Activated CD8-positive, alpha-beta memory T cell treated with anti-CD3 and anti-CD28 coated beads, Interleukin-2, amount 50 U/mL, for 24 hours (primary cell): ENCODE results near the gene MTHFD1L.
"Not testable (repeated sequence)": the region's sequence is repeated elsewhere in the genome, so short reads cannot be mapped to it uniquely, and the experiment has no call there.

ENCODE experiments used
- DNase-seq: peaks from one replicate; pipeline ENCODE4 v3.0.0-alpha.2; 2020; ENCODE audit errors: extremely low read depth

MTHFD1L gene

DNA sequence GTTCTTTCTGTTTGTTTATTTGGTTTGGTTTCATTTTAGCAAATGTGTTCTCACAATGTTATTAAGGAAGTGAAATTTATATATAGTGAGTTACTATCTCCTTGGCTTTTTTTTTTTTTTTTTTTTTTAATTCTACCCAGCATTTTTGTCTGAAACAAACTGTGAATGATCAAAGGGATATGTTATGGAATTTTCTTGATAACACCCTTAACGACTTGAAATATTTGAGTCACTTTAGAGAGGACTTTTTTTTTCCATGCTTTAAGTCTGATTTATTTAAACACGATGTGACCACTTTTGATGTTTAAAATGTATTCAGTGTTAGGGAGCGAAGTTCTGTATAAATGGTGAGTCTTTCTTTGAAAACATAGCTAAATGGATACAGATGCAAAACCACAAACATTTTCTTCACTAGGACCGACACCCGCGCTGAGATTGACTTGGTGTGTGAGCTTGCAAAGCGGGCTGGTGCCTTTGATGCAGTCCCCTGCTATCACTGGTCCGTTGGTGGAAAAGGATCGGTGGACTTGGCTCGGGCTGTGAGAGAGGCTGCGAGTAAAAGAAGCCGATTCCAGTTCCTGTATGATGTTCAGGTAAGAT, 149.7 kb downstream of the MTHFD1L start:
- no peak for DNase-seq

DNA sequence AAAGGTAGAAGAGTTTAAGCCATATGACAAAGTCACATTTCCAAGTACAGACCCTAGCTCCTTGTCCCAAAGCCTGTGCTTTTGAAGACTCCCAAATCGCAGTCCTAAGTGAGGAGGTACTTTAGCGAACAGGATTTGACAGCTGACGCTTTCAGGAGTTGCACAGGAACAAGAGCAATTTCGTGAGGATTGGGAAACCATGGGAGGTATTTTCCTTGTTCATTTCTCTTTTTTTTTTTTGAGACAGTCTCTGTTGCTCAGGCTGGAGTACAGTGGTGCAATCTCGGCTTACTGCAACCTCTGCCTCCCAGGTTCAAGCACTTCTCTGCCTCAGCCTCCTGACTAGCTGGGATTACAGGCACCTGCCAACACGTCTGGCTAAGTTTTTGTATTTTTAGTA, 150.6 kb downstream of the MTHFD1L start:
- DNase-seq = no peak

DNA sequence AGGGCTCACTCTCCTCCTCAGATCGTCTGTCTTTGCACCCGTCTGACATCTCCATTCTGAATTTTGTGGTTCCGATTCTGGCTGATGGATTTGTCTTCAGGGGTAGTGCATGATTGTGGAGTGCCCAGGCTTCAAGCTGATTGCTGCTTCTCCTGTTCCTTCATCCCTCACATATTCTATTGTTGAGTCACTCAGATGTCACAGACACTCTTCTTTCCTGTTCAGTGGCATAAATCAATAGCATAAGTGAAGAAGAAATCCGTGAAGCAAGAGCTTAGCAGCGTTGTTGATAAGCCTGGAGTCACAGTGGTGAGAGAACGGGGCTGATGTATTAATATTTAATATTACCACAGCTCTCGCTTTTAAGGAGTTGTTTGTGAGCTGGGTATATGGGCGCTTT, 152.5 kb downstream of the MTHFD1L start:
- DNase-seq = no peak

DNA sequence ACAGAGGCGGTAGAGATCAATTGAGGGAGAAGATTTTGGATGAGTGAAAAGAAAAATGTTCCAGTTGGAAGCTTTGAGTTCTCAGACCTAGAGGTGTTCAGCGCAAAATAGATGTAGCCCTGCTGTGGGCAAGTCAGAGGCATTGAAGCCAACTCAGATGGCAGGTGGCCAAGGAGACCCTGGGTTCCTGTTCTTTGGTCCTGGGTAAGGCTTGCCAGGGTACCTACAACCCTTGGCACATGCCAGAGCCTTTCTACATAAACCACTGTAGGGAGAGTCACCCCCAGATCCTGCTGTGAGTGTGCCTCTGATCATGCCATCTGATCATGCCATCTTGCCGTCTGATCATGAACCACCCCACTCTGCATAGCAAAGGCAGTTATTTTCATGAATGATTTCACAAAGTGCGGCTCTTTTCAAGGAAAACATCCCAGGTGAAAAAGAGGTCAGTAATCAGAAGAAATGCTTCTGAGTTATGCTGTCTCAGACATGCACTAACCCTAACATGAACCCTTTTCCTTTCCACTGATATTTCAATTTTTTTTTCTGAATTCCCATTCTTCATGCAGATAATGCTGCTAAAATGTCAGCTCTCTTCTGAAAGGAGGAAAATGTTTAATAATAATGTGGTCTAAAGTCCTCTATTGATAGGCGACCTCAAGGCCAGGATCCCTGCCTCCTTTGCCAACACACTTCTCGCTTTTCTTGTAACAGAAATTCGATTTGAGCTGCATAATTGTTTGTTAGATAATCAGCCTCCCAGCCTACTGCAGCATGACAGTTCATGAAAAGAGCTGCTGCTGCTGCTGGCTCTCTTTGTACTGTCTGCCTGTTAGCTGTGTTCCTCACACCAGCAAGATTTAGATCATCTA, 153.6 kb downstream of the MTHFD1L start:
- no peak for DNase-seq

DNA sequence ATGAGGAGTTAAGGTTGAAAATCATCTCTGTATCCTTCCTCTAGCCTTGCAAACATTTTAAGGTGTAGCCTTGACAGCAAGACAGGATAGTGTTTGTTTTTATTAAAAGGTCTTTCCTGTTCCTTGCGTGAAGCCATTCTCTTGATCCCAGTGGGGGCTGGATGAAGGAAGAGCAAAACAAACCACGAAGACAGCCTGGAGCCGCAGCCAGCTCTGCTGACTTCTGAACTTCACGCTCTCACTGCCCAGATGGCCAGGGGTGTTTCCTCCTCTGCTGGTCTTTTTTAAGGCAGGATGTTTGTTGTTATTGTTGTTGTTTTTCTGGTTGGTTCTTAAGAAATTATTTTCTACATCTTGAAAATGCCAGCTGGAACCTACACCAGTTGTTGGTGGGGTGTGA, 156.4 kb downstream of the MTHFD1L start:
- DNase-seq = no peak

DNA sequence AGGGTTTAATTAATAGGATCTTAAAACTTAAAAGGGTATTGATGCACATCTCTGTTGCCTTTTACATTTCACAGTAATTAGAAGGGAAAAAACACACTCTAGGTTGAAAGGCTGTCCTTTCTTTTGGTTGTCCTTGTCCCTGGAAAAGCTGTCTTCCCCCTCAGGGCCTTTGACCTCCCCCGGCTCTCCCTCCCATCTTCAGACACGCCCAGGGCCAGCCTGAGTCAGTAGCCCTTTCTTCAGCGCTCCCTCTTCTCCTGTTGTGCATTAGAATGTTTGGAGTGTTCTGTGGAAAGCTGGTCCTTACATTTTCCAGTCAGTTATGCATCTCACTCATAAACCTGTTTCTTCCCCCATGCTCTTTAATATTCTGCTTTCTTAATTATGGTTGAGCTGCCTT, 157.0 kb downstream of the MTHFD1L start:
- DNase-seq = no peak

DNA sequence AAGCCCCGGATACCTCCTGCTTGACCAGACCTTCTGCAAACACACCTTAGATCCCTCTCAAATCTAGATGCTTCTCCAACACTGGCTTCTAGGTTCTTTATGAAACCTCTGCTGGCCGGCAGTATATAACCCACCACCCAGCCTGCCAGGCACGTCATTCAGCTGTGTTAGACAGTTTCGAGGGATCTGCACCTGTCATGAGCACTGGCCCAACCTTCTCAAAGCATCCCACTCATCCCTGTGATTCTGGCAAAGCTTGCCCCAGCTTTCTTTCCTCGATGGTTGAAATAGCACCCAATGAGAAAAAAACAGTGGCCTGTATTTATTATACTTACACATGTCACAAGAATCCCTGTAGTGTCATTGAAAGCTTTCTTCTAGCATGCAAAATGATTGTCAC, 157.8 kb downstream of the MTHFD1L start:
- no peak for DNase-seq

DNA sequence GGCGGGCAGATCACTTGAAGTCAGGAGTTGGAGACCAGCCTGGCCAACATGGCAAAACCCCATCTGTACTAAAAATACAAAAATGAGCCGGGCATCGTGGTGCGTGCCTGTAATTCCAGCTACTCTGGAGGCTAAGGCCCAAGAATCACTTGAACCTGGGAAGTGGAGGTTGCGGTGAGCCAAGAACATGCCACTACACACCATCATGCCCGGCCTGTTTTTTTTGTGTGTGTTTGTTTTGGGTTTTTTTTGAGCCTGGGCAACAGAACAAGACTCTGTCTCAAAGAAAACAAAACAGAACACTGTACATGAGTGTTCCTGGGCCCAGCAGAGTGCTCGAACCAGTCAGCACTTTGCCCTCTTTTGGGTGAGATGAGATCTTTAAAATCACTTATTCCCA, 159.1 kb downstream of the MTHFD1L start:
- DNase-seq = no peak

DNA sequence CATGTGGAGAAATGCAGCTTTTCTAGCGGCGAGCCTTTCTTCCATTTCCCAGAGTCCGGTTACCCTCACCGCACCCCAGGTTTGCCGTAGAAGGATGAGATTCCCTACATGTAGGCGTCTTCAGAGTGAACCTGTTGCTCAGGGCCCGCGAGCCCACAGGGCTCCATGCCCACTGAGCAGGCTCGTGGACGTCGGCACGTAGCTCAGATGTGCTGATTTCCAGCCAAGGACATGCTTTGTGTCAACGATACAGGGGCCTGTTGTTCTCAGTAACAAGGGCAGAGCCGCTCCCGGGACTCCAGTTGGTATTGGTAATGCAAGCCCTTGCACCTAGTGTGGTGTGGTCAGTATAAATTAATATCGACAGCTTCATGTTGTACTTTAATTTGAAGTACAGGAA, 159.6 kb downstream of the MTHFD1L start:
- no peak for DNase-seq

DNA sequence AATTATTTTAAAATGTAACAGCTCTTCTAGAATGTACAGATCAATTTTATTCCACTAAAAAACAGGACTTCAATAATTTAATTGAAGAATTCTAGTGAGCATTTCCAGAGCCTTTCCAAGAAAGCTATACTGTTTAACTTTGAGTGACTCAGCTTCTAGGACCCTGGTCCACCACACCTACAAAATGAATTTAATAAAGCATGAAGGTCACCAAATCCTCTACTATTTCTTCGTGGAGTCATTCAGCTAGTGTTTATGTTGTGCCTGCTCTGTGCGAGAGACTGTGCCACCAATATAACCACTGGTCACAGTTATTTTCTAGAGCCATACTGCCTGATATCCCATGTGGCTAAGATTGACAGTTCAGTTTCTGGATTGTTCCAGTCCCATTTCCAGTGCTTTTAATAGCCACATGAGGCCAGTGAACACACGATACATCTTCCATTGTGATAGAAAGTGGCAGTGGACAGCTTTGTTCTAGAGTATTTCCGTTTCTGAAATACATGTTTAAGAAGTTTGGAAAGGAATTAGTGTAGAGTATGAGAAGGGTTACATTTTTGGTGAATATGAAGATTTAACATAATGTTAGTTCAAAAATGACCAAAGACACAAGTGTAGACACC, 160.7 kb downstream of the MTHFD1L start:
- DNase-seq = no peak

DNA sequence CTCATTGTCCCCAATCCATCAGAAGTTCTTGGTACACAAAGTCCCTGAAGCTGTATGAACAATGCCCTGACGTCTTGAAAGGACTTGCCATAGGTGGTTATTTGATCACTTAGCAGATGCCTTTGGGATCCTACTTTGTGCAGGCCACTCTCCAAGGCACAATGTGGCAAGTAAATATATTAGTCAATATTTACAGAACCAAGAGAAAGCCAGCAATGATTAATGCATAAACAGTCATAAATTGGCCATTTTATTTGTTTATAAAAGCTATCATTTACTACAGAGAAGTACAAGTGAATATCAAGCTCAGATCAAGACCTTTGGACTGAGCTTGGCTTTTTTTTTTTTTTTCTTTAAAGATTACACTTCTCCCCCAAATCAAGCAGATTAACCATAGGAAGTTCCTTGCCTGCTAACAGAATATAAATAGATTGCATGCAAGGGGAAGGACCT, 161.8 kb downstream of the MTHFD1L start:
- no peak for DNase-seq

DNA sequence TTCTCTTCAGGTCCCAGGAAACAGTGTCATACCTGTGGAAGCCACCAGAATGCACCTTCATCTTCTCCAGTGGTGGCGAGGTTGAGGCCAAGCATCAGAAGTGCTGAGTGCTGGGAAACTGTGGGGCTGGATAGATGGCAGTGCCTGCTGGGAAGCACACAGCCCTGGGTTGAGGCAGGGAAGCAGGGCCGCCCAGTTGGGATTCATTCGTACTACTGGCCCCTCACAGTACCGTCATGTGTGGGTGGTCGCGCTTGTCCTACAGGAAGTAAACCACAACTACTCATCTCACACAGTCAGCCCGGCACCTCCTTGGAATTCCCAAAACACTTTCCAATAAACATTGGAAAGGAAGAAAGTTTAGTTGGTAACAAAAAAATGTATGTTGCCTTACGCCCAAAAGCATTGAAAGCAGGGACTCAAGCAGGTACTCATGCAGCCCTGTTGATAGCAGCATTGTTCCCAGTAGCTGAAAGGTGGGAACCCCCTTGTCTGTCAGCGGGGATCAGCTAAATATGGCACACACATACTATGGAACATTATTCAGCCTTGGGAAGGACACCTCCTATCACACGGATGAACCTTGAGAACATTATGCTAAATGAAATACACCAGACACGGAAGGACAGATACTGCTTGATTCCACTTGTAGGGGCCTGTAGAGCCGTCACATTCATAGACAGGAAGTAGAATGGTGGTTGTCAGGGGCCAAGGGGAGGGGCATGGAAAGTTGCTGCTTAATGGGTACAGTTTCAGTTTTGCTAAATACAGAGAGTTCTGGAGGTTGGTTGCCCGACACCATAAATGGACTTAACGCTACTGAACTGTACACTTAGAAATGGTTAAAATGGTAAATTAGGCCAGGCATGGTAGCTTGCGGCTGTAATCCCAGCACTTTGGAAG, 162.7 kb downstream of the MTHFD1L start:
- no peak for DNase-seq

DNA sequence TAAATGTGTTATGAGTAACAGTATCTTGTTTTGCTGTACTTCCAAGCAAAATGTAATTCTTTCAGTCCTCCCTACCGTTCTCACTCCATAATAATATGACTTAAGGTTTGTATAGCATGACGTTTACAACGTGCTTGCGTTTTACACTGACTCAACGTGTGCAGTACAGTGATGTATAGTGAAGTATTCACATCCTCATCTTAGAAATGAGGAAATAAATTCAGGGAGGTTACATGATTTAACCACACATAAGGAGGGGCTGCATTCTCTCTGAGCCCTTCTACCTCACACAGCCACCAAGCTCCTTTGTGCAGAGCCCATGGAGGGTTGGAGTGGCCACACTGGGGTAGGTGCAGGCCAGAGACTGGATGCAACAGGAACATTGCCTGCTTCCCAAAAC, 164.5 kb downstream of the MTHFD1L start:
- DNase-seq = no peak

DNA sequence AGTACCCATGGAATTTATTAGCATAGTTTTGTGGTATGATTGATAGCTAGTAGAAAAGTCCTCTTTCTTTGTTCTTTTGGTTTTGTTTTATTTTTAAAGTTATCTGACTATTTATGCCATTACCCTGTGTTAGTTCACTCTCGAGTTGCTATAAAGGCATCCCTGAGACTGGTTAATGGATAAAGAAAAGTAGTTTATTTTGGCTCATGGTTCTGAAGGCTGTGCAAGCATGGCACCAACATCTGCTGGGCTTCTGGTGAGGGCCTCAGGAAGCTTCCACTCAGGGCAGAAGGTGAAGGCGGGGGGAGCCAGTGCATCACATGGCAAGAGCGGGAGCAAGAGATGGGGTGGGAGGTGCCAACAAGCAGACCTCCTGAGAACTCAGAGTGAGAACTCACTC, 166.5 kb downstream of the MTHFD1L start:
- no peak for DNase-seq

DNA sequence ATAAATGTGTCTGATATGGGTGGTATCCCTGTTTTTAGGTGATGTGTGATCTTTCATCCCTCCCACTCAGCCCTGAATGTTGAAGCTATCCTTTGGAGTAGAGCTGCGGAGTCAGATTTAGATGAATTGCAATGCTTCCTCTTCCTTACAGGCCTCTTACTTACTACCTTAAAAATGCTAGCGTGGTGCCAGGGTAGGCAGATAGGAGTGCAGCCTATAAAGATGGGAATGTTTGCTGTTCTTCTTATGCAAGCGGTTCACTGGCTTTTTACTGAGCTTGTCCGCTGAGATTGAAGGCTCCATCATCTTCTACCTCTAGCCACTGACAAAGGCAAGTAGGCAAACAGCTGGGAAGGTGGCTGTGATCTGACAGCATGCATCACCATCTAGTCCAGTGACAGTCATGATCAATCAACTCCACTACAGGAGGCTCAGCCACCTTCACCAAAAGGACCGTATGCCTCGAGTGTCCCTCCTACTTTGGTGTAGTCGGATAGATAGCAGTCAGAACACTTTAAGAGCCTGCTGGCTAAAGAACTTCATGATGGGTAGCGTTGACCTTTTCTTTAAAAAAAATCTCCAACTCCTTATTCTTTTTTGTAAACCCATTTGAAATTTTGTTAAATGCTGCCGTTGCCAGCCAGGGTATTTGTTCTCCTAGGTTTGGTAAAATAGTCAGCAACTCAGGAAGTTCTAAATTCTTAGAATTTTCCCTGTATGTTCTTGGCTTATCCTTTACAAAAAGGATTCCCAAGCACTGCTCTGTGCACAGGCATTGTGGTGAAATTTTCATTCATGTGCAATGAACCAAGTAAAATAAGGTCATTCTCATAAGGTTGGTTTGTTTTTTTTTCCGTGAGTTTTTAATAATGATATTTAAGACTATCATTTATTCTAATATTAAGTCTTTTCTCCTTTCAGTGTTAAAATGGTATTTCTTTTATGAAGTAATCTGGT, 169.6 kb downstream of the MTHFD1L start:
- no peak for DNase-seq

DNA sequence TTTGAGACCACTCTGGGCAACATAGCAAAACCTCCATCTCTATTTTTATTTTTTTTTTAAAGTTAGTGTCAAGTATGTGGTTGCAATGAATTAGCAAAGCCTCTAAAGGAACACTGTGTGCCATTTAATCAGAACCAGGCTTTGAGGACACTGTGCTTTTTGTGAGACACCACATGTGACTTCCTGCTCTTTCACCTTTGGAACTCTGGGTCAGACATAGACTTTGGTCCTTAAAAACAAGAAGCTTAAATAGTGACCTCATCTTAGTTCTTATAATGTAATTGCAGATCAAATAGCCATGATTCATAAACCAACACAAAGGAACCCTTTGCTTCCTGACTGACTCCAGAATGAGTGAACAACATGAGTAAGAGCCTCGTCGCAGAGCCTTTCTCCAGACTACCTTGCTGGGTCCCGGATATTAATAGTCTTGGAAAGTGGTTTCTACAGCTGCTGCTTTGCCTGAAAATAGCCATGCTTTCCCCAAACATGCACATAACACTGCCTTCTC, 170.8 kb downstream of the MTHFD1L start:
- DNase-seq = not testable (repeated sequence)

DNA sequence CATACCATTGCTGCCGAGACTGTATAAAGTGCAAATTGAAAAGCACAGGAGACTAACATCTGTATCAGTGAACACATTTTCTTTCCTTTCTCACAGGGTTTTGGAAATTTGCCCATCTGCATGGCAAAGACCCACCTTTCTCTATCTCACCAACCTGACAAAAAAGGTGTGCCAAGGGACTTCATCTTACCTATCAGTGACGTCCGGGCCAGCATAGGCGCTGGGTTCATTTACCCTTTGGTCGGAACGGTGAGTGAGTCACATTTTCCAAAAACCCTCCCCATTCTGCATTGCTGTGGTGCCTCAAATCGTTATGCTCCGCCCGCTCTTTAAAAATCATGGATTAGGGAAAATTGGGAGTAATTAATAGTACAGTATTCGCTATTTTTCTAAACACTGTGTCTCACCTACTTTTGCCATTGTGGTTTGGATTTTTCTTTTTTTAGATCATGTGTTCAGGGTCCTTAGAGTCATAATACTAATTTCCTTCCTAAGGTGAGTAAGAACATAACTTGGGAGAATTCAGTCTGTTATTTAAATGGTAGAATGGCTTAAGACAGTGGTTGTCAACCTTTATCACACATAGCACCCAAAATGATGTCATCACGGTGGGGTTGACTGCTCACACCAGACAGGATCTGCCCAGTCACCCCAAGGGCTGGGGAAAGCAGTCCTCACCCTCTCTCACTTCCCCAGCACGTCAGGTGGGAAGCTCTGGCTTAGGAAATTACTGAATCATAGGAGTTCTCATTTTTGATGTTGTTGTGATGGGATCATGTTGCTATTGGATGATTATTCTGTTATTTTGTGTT, 171.6 kb downstream of the MTHFD1L start:
- no peak for DNase-seq

DNA sequence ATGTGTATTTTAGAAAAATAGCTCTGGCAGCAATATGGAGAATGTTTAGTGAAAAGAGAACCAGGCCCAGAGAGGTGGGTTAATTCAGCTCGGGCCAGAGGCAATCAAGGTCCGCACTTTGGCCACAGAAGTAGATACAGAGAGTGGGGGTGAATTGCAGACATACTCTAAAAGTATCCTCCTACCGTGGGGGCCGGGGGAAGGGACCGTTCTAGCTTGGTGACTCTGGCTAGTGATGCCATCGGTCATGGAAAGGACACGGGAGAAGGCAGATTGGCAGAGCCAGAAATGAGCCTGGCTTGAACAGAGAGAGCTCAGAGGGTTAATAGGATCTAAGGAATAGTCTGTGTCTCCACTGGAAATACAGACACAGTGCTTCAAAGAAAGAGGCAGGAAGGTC, 173.1 kb downstream of the MTHFD1L start:
- no peak for DNase-seq

DNA sequence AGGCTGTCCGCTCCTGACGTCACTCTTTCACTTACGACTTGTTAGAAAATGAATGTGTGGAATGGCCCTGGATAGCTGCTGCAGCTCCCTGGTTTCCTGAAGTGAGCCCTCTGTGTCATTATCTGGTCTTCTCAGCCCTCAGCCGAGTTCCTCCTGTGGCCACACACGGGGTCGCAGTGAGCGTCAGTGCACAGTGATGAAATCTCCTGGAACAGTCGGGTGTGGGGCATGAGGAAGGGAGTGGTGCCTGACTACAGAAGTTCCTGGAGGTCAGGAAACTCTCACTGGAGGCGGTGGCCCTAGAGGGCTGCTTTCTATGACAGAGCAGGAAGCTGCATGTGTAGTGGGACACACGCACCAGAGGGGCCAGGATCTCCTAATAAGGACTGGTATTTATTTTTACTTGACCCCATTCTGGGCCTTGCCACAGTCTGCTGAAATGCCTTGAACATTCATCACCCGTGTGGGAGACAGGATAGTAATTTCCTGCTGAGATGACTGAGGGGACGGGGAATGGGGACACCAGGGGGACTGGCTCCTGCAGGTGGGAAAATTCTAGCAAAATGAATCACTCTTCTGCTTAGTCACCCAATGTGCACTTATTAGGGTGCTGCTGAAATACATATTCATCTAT, 175.5 kb downstream of the MTHFD1L start:
- DNase-seq = not testable (repeated sequence)
